HUES64 (cell line): ENCODE results near the gene IGFBPL1.

ENCODE experiments used
- H3K27ac ChIP-seq: 2 replicates; pipeline ENCODE4 v1.7.0; 2013; ENCODE audit warnings: low read depth, low read length, inconsistent platforms
- H3K27me3 ChIP-seq: 2 replicates; pipeline ENCODE4 v1.6.1; 2013; ENCODE audit warnings: mild to moderate bottlenecking, low read length; ENCODE audit not compliant: insufficient read depth
- H3K36me3 ChIP-seq: 2 replicates; pipeline ENCODE4 v1.6.1; 2013; ENCODE audit warnings: mild to moderate bottlenecking, low read length; ENCODE audit not compliant: insufficient read depth
- H3K4me1 ChIP-seq: 2 replicates; pipeline ENCODE4 v1.6.1; 2013; ENCODE audit warnings: mild to moderate bottlenecking, low read length, moderate library complexity; ENCODE audit not compliant: insufficient read depth
- H3K4me3 ChIP-seq: 2 replicates; pipeline ENCODE4 v1.5.1; 2013; ENCODE audit warnings: mild to moderate bottlenecking, low read length, moderate library complexity
- H3K9ac ChIP-seq: 2 replicates; pipeline ENCODE4 v1.6.1; 2013; ENCODE audit warnings: mild to moderate bottlenecking, low read depth, low read length
- H3K9me3 ChIP-seq: 2 replicates; pipeline ENCODE4 v1.6.1; 2013; ENCODE audit warnings: low read depth, low read length; ENCODE audit not compliant: insufficient read depth
- WGBS: fragments of 150-250, 120-280 bp; methylation state at CpG from one replicate; pipeline ENCODE4 v1.1.7; 2013; ENCODE audit warnings: missing lambda C conversion rate; 5-methylcytosine and 5-hydroxymethylcytosine counted together

The IGFBPL1 gene

DNA sequence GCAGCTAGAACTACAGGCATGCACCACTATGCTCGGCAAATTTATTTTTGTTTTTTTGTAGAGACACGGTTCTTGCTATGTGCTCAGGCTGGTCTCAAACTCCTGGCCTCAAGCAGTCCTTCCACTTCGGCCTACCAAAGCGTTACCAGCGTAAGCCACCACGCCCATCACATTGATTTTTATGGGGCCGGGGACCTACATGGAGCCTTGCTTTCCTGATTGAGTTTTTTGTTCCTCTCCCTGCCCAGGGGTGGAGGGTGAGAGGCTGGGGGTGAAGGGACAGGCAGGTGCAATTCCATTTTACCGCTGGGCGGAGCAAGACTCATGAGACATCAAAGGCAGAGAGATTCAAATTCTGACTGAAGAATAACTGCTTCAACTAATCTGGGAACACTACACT, 29.8 kb downstream of the IGFBPL1 start:
- no peaks in the 10 kb centered on the region for H3K9me3 ChIP-seq
- WGBS = 90% methylated on average over 9 of the region's 9 CpGs
- H3K4me3 ChIP-seq = no peak overlapping the region
- H3K9ac ChIP-seq = no peak overlapping the region
- peaks cover 11% of the 10 kb centered on the region; the same call in 1 of the 2 replicates for H3K4me1 ChIP-seq
- H3K27me3 ChIP-seq = peaks cover 6% of the 10 kb centered on the region; the same call in 1 of the 2 replicates
- H3K36me3 ChIP-seq = peaks cover 44% of the 10 kb centered on the region
- no peak overlapping the region for H3K27ac ChIP-seq

DNA sequence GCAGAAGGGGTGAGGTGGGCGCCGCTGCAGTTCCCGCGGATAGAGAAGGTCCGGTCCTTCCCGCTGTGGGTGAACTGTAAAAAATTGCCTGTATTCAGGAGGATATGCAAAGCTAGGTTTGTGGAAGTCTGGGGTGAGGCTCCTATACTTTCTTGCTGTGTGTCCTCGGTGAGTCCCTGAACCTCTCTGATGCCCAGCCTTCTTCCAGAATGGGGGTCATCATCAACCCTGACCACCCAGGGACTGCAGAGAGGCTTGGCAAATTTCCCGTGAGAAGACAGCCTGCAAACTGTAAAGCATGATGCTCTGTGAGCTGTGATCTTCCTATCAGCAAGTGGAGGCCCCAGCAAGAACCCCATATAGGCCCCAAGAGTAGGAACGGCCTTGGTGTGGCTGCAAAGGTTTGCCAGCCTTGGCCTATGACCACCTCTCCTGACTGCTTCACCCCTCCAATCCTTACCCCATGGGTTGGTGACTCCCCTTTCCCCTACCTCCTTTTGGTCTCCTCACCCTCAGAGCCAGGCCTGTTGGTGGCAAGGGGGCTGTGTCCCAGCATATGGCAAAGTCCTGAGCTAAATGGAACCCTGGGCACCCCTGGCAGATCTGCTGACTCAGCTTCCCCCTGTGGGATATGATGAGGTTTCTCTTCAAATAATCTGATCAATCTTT, 31.0 kb downstream of the IGFBPL1 start:
- Histone ChIP-seq H3K4me1 (peaks cover 11% of the 10 kb centered on the region; the same call in 1 of the 2 replicates), H3K9ac (peak overlapping the region; percentile 95), H3K27me3 (peaks cover 6% of the 10 kb centered on the region; the same call in 1 of the 2 replicates), H3K27ac (peak overlapping the region; percentile 70; the same call in 1 of the 2 replicates), H3K4me3 (peak overlapping the region; percentile 95), H3K36me3 (peaks cover 37% of the 10 kb centered on the region), H3K9me3 (no peaks in the 10 kb centered on the region)
- WGBS = 13% methylated on average over 9 of the region's 9 CpGs

DNA sequence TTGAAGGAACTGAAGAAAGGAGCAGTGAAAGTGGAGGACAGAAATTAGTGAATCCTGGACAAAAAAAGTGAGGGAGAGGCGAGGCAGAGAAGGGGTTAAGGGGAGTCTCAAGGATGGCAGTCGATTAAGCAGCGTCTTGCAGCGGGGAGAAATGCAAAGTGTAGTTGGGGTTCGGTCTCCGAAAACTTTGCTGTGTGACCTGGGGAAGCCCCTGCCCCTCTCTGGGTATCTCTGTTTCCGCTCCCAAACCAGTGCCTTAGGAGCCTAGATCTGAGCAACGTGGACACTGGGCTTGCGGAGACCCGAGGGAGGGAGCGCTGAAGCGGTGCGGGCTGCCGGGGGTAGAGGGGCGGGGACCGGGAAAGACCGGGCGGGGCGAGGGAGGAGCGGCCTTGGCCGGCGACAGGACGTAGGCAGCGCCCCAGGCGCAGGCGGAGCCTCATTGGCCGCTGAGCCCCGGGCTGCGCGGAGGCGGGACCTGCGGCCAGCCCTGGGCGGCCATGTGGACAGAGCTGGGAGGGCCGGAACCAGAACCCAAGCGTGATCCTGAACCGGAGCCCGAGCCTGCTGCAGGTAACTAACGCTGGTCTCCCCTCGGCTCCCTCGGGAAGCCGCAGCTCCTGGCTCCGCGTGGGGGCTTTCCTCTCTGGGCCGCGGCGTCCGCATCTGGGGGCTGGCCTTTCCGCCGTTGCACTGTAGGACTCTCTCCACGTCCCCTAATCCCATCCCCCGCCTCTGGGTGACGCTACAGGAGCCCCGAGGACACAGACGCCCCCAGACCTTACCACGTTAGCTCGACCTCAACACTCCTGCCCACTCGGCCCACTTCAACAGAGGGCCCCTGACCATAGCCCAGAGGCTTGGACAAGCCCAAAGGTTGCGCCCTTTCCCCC, 31.8 kb downstream of the IGFBPL1 start, which contains the start of gene ALDH1B1:
TSS of gene ALDH1B1 (plus strand) at position 468 of the 893 bp plus-strand sequence. CDS start 3,047 bp downstream, outside the sequence.
- peak within 1 kb of the TSS; percentile 95 for H3K4me3 ChIP-seq
- H3K4me1 ChIP-seq = peaks cover 11% of the 10 kb centered on the region; the same call in 1 of the 2 replicates
- H3K36me3 ChIP-seq = peaks cover 31% of the 10 kb centered on the region
- no peaks in the 10 kb centered on the region for H3K9me3 ChIP-seq
- H3K27me3 ChIP-seq = peaks cover 6% of the 10 kb centered on the region; the same call in 1 of the 2 replicates
- under 1% methylated on average over 58 of the region's 58 CpGs for WGBS
- H3K27ac ChIP-seq = peak within 1 kb of the TSS; percentile 70
- H3K9ac ChIP-seq = peak within 1 kb of the TSS; percentile 95

DNA sequence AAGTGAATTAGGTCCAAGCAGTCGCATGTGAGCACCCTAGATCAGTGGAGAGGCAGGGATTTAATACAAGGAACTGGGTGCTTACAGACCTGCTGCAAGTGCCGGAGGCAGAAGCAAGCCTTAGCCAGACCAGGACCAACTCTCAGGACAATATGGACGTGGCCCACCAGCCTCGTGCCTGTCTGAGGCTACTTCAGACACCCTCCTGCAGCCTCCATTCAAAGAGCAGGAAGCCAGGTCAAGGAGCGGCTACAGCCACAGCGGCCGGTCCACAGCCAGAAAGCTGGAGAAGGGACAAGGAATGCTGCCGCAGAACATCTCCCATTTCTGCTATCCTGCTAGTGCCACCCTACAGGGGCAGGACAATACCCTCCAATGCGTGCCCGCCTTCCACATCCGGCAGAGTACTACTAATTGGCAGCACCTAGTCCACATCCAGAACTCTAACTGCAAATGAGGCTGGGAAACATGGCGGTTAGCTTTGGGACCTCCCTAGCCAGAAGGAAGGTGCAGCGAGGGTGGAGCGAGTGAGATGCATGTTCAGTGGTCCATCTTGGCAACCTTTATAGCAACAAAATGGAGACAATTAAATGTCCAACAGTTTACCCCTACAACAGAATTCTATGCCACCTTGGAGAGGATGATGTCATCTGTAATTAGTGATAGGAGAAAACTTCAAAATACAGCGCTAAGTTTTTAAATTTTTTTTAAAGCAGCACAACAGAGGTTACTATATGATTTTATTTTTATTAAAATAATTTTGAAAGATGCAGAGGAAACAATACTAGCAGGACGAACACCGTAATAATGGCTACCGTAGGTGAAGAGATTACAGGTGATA, 32.8 kb downstream of the IGFBPL1 start:
- Histone ChIP-seq H3K9me3 (no peaks in the 10 kb centered on the region), H3K27ac (no peak overlapping the region), H3K36me3 (peaks cover 21% of the 10 kb centered on the region), H3K4me1 (peaks cover 11% of the 10 kb centered on the region; the same call in 1 of the 2 replicates), H3K27me3 (peaks cover 8% of the 10 kb centered on the region; the same call in 1 of the 2 replicates), H3K9ac (peak overlapping the region; percentile 95; the same call in 1 of the 2 replicates), H3K4me3 (peak overlapping the region; percentile 95)
- WGBS = 88% methylated on average over 14 of the region's 18 CpGs

DNA sequence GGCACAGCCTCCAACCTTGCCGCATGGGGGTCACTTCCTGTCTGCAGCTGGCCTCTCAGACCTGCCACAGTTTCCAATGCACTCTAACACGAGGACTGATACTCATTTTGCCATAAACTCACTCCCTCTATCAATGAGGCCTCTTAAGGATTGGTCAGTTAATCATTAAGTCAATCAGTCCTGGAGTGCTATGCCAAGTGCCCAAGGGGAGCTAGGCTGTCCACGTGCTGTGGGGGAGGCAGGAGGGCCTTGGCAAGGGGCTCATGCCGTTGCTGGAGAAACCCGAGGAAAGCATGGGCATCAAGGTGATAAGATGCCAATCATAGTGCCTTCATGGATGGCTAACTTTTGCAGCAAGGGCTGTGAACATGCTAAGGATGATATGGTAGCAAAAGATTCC, 33.4 kb downstream of the IGFBPL1 start:
- no peak overlapping the region for H3K4me3 ChIP-seq
- no peaks in the 10 kb centered on the region for H3K9me3 ChIP-seq
- H3K27me3 ChIP-seq = peaks cover 8% of the 10 kb centered on the region; the same call in 1 of the 2 replicates
- H3K27ac ChIP-seq = no peak overlapping the region
- peaks cover 11% of the 10 kb centered on the region; the same call in 1 of the 2 replicates for H3K4me1 ChIP-seq
- H3K9ac ChIP-seq = no peak overlapping the region
- 74% methylated on average over 5 of the region's 5 CpGs for WGBS
- H3K36me3 ChIP-seq = peaks cover 15% of the 10 kb centered on the region

DNA sequence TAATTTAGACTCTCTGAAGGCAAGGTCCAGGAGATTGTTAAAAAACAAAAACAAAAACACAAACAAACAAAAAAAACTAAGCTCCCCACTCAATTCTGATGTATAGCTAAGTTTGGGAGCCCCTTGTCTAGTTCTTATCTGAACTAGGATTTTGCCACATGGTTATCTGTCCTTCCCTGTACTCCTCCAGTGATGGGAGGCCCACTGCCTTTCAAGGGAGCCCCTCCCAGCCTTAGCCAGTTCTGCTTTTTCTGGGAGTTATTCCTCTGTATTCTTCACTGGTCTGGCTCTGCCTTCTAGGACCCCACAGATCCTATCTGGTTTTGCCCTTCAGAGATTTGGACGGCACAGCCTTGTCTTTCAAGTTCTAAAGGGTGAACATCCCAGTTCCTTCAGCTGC, 33.8 kb downstream of the IGFBPL1 start:
- Histone ChIP-seq H3K9ac (no peak overlapping the region), H3K27me3 (peaks cover 8% of the 10 kb centered on the region; the same call in 1 of the 2 replicates), H3K4me3 (no peak overlapping the region), H3K27ac (no peak overlapping the region), H3K36me3 (peaks cover 10% of the 10 kb centered on the region), H3K9me3 (no peaks in the 10 kb centered on the region; the same call in 1 of the 2 replicates), H3K4me1 (peaks cover 11% of the 10 kb centered on the region; the same call in 1 of the 2 replicates)
- WGBS = 84% methylated on average over 1 of the region's 1 CpG

DNA sequence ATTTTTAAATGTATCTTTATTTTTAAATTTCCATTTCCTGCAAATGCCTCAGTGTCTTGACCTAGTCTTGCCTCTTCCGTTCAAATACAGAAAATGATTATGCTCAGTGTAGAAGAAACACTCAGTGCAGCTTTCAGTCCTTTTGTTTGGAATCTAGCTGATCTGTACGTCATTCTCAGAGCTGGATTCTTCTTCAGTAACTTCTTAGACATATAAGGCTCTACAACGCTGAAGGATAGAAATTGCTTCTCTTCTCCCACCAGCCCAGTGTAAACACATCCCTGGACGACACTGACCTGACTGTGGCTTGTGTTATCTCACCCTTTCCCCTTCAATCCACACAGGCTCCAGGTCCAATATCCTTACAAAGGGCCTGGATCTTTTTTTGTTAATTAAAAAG, 34.9 kb downstream of the IGFBPL1 start:
- Histone ChIP-seq H3K9ac (no peak overlapping the region), H3K9me3 (peaks cover 11% of the 10 kb centered on the region; the same call in 1 of the 2 replicates), H3K4me1 (peaks cover 11% of the 10 kb centered on the region; the same call in 1 of the 2 replicates), H3K27me3 (peaks cover 8% of the 10 kb centered on the region; the same call in 1 of the 2 replicates), H3K27ac (no peak overlapping the region), H3K4me3 (no peak overlapping the region), H3K36me3 (0 out of 2 replicates have a peak, but pooled peaks cover under 1% of the 10 kb centered on the region)
- 89% methylated on average over 4 of the region's 4 CpGs for WGBS

DNA sequence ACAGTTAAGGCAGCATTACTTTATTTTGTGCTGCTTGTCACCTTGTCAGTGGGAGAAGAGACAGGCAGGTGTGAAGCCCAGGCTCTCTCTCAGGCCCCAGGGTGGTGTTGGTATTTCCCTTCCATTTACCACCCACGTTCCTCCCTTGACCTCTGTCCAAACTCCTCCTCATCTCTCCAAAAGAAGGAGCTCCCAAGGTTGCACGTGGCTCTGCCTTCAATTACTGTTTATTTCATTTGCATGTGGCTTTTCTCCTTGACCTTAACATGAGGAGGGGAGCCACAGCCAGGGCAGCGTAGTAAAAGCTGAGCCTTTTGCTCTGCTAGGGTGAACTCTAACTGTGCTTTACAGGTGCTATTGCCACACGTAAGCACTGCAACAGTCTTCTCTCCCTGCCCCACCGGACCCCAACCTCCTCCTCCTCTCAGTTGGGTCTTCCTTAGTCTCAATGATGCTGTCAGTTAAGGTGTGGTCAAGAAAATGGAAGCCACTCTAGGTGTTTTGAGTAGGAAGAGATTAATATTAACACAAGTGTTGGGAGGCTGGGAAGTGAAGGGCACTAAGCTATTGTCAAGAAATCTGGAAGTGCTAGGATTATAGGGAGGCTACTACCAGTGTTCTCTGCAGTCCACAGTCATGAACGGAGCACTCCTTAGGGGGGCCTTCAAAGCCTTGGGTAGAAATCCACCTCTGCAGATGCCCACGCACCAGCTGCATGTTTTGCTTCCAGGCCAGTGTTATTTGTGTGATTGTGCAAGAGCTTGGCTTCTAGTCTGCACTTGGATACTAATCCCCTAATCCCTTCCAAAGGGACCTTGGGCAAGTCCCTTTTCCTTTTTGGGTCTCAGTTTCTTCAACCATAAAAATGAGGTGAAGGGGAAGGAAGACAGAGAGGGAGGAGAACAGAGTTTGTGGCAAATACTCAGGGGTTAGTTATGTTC, 35.7 kb downstream of the IGFBPL1 start:
- H3K27me3 ChIP-seq = peaks cover 8% of the 10 kb centered on the region; the same call in 1 of the 2 replicates
- H3K9ac ChIP-seq = no peak overlapping the region
- WGBS = 70% methylated on average over 7 of the region's 7 CpGs
- no peak overlapping the region for H3K4me3 ChIP-seq
- no peaks in the 10 kb centered on the region for H3K36me3 ChIP-seq
- no peak overlapping the region for H3K27ac ChIP-seq
- peaks cover 11% of the 10 kb centered on the region; the same call in 1 of the 2 replicates for H3K9me3 ChIP-seq
- peaks cover 11% of the 10 kb centered on the region; the same call in 1 of the 2 replicates for H3K4me1 ChIP-seq

DNA sequence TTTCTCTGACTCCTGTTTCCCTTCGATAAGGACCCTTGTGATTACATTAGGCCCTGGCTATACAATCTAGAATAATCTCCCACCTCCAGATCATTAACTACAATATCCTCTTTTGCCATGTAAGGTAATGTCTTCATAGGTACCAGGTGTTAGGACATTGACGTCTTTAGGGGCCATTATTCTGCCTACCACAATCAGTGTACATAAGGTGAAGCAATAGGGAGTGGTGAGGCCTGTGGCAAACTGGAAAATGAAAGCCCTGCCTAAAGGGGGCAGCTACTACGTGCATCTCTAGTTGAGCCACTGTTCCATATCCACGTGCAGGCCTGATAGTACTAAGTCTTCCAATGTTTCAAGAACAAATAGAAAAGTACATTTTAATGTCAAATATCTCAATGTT, 36.5 kb downstream of the IGFBPL1 start:
- Histone ChIP-seq H3K4me1 (peaks cover 8% of the 10 kb centered on the region; the same call in 1 of the 2 replicates), H3K4me3 (no peak overlapping the region), H3K36me3 (no peaks in the 10 kb centered on the region), H3K9ac (no peak overlapping the region), H3K27ac (no peak overlapping the region), H3K9me3 (peaks cover 11% of the 10 kb centered on the region; the same call in 1 of the 2 replicates), H3K27me3 (peaks cover 8% of the 10 kb centered on the region; the same call in 1 of the 2 replicates)
- whole genome bisulfite sequencing = 85% methylated on average over 4 of the region's 4 CpGs
